HG02642 (cell line): Measurements from ENCODE around the gene RFC5.
"Not testable (repeated sequence)": the region's sequence is repeated elsewhere in the genome, so short reads cannot be mapped to it uniquely, and the experiment has no call there.

Experiments
- ATAC-seq: cut with Tn5 transposase; IDR thresholded peaks from one replicate; pipeline ENCODE4 v1.9.1; 2021; ENCODE audit warnings: mild to moderate bottlenecking; ENCODE audit not compliant: unreplicated experiment, poor library complexity

RFC5 gene

GRCh38 chr12:118016424-118017264 is at the start of gene RFC5:
TSS of gene RFC5 (plus strand) at chr12:118016703. CDS start at chr12:118016828, 125 bp downstream.
- peak; percentile 99 for ATAC-seq

- ATAC-seq: no peak
Measured at GRCh38 chr12:117967043-117967442, 49.5 kb upstream of the RFC5 start.

GRCh38 chr12:117967512-117967911 is 49.0 kb upstream of the RFC5 start:
- no peak for ATAC-seq

- ATAC-seq: no peak
Measured at GRCh38 chr12:117968151-117968789, 48.2 kb upstream of the RFC5 start.

GRCh38 chr12:117968826-117969659 is 47.5 kb upstream of the RFC5 start, which contains the start of gene KSR2:
TSS of gene KSR2 (minus strand) at chr12:117968990. CDS start at chr12:117968255, 735 bp downstream.
- peak; percentile 69 for ATAC-seq

- ATAC-seq: no peak
Measured at GRCh38 chr12:117970334-117970733, 46.2 kb upstream of the RFC5 start.

GRCh38 chr12:117972301-117972700 is 44.2 kb upstream of the RFC5 start:
- ATAC-seq: no peak

GRCh38 chr12:117975006-117975405 is 41.5 kb upstream of the RFC5 start:
- no peak for ATAC-seq

GRCh38 chr12:117977373-117977772 is 39.1 kb upstream of the RFC5 start:
- ATAC-seq: no peak

GRCh38 chr12:117980616-117981015 is 35.9 kb upstream of the RFC5 start:
- no peak for ATAC-seq

- ATAC-seq: no peak
Measured at GRCh38 chr12:117981267-117981666, 35.2 kb upstream of the RFC5 start.

GRCh38 chr12:117985182-117985581 is 31.3 kb upstream of the RFC5 start:
- no peak for ATAC-seq

GRCh38 chr12:117986705-117987469 is 29.6 kb upstream of the RFC5 start:
- no peak for ATAC-seq

- no peak for ATAC-seq
Measured at GRCh38 chr12:117994551-117995438, 21.7 kb upstream of the RFC5 start.

GRCh38 chr12:117998719-117999118 is 17.8 kb upstream of the RFC5 start:
- ATAC-seq: no peak

GRCh38 chr12:117999806-118000205 is 16.7 kb upstream of the RFC5 start:
- ATAC-seq: not testable (repeated sequence)

GRCh38 chr12:118010903-118011302 is 5.6 kb upstream of the RFC5 start:
- no peak for ATAC-seq

GRCh38 chr12:118011377-118011776 is 5.1 kb upstream of the RFC5 start:
- no peak for ATAC-seq

GRCh38 chr12:118011961-118012360 is 4.5 kb upstream of the RFC5 start:
- no peak for ATAC-seq
